DMS79 (cell line): ENCODE data around the gene MCM5.

ENCODE experiments used
- DNase-seq: peaks from one replicate; lab custom pipeline; 2025; lab: John Stamatoyannopoulos, UW

Gene MCM5

DNA sequence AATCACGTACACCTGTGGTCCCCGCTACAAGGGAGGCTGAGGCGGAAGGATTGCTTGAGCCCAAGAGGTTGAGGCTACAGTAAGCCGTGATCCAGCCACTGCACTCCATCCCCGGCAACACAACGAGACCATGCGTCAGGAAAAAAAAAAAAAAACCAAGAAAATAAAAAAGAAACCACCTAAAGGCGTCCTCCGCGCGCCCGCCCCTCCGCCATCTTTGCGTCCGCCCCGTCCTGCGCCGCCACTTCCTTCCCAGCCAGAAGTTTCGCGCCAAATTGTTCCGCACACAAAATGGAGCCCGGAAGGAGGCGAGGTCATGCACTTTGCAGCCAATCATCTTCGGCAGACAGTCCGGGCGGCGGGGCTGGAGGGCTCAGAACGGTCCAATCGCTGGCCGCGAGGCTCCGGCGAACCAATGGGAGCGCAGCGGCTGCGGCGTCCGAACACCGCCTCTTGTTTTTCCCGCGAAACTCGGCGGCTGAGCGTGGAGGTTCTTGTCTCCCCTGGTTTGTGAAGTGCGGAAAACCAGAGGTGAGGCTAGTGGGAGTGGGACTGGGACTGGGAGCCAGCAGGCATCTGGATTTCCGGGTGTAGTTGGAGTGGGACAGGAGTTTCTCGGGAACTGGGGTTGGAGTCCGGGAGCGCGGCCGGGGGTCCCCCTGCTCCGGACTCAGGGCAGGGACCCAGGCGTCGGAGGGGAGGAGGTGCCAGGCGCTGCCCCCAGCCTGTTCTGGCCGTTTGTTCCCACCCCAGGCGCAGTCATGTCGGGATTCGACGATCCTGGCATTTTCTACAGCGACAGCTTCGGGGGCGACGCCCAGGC is at the start of gene MCM5:
Gene MCM5, plus strand, starts transcription at position 463 of the 823 bp plus-strand sequence. Its CDS starts 299 bp downstream, at position 762.
- peak; percentile 86 for DNase-seq

DNA sequence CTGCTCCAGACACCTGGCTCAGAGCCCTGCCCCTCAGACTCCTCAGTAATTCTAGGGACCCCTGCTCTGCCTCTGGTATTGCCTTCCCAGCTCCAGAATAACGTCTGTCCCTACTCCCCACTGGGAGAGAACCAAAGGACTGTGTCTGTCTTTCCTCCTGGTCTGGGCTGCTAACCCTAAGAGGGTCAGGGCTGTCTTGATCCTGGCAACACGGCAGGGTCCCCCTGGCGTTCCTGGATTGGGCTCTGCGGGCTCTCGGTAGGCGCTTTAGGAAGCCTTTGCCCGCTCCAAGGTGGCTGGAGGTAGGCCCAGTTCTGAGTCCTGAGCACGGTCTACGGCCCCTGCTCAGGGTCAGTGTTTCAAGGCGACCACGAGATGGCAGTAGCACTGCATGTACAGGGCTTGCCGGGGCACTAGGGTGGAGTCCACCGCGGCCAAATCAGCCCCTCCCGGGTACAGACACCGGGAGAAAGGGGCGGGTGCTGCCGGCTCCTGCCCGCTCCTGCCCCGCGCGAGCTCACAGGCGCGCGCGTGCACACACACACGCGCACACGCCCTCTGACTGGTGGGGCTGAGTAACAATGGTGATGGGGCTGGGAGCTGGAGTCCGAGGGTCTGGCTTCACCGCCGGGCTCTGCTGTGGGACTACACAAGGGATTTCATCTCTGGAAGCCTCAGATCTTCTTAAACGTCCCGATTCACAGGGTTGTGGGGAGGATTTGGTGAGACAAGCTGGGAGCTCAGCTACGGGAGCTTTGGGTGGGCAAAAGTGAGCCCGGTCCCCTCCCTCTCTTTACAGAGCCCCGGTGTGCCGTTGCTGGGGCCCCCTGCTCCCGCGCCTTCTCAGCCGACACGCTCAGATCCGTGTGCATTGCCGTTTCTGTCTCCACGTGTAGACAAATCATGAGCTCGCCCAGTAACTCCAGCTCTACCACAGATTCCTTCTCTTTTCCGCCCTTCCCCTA is 49.1 kb upstream of the MCM5 start:
- peak; percentile 57 for DNase-seq

DNA sequence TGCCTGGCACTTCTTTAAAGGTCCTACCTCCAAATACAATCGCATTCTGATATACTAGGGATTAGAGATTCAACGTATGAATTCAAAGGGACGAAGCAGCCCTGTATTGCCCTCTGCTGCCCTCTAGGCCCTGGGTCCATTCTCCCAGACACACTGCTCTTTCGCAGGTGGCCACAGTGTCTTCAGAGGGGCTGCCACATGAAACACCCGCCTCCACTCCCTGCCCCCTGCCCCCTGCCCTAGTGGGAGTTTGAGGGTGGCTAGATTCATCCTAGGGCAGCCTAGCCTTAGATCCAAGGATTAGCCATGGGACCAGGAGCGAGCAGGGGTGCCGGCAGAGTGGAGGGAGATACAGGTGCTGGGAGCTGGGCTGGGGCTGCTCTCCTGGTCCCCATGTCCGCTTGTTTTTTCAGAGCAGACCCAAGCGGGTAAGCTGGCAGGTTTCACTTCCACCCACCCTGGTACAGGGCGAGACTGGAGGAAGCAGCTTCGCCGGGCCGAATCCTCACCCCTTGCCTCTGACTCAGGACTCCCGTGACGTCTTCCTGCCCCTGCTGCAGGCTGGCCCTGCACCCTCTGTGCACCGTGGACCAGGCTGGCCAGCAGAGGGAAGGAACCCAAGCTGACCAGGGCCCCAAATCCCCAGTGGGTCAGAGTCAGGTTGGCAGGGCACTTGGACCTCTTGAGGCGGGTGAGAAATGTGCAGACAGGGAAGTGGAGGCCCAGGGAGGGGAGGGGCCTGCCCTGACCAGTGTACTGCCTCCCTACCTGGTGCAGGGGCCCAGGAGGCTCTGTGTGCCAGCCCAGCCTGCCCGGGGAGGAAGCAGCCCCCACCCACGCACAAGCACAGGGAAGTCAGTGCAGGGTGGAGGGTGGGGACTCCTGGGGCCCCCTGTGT is 47.5 kb upstream of the MCM5 start:
- no peak for DNase-seq

DNA sequence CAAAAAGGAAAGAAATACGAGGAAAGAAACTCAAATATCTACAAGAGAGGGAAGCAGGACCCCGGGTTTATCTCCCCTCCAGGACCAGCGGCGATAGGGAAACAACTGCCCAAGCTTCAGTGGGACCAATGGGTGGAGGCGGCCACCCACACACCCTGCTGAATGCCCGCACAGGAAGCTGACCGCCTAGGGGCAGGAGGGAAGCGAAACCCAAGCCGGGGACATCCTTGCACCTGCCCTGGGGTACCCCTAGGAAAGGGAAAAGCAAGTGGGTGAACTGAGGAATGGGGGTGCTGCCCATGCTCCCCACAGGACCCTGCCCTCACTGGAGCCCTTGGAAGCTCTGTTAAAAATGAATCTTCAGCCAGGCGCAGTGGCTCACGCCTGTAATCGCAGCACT is 46.6 kb upstream of the MCM5 start:
- no peak for DNase-seq

DNA sequence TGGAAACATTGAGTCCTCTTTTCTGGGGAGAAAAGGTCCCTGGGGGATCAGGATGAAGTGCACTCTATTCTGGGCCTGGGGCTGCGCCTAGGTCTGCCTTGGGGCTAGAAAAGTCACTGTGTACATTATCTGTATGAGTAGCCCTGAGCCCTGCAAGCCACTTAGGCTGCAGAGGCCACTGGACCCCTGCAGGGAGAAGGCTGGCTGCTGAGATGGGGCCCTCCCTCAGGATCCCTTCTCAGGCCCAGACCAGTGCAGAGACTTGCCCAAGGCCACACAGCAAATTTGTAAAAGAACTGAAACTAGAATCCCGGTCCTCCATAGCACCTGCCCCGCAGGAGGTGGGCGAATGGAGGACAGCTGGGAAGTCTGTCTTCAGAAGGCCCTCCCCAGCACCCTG is 45.9 kb upstream of the MCM5 start:
- DNase-seq, result no peak

DNA sequence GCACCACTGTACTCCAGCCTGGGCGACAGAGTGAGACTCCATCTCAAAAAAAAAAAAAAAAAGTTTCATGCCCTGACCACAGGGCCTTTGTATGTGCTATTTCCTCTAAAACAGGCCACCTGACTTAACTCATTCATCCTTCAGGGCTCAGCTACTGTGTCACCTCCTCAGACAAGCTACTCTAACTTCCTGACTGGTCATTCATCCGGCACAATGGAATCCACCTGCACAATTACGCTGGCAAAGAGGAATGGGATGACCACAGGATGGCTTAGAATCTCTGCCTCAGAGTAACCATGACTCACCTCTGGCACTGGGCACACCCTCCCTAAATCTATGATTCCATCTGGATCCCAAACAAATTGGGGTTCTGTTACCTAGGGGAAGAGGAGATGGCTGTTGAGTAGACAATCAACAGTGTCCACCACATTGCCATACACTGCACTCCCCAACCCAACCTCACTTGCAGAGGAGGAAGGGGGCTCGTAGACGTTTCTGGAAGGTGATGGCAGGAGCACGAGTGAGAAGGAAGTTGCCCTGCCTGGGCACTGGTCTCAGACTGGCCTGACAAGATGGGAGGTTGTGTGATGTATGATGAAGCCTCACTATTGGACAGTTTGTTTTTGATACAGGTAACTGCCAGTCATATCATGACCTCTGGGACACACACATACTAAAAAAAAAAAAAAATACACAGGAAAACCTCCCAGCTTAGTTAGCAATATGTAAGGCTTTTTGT is 41.9 kb upstream of the MCM5 start:
- no peak for DNase-seq

DNA sequence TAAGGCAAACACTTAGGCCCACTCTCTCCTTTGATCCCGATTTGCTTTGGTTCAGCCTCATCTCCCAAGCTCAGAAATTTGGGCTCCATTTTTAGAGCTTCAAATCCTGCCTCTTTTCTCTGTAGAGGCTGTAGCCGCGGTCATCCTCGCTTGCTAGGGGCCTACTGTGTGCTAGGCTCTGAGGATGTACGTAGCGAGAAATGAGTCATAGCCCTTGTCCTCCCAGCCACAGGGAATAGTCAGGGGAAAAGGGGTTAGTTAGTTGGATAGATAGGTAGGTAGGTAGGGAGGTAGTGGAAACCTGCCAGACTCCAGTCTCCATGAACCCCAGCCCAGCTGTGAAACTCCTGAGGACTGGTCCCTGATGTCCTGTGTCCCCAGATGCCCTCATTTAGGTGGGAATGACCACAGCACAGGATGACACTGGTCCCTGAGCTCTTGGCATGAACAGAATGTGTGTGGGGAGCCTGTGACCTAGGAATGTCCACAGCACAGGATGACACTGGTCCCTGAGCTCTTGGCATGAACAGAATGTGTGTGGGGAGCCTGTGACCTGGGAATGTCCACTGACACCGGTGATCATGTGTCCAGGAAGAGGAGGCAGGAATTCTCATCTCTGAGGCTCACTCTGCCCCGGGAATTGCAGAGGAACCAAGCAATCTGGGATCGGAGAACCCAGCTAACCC is 40.4 kb upstream of the MCM5 start:
- DNase-seq, result no peak

DNA sequence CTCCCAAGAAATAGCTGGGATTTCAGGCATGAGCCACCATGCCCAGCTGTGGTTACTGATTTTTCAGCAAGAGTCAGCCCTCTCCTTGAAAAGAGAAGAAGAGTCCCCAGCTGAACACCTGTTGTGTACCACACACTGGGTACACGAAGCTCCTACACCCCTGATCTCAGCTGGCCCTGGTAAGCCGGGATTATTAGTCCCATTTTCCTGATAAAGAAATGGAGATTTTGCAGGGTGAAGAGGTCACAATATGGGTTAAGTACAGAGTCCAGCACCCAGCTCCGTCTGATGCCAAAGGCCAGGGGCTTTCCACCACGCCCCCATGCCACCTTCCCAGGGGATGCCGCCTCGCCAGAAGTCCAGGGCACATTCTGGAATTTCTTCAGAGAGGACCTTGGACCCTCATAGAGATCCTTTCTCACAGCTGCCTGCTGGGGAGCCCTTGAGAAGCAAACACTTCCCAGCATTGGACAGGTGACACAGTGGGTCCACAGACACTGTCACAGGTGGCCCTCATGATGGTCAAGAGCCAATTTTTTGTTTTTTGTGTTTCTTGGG is 38.9 kb upstream of the MCM5 start:
- no peak for DNase-seq

DNA sequence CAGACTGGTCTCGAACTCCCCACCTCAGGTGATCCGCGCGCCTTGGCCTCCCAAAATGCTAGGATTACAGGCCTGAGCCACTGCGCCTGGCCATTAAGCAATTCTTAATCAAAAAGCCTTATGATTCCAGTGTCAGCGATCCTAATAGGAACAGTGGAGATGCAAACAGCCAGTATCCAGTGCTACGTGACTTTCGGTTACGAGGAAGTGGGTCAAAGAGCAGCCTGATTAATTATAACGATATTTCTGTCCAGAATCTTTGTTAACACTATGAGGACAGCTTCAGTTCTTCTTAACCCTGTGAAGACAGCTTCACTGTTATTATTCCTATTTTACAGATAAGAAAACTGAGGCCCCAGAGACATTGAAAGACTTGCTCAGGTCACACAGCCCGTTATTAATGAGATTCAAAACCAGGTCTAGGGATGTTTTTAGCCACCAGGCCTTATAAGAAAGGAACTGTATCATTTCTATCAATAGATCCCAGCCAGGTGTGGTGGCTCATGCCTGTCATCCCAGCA is 36.3 kb upstream of the MCM5 start:
- DNase-seq, result no peak

DNA sequence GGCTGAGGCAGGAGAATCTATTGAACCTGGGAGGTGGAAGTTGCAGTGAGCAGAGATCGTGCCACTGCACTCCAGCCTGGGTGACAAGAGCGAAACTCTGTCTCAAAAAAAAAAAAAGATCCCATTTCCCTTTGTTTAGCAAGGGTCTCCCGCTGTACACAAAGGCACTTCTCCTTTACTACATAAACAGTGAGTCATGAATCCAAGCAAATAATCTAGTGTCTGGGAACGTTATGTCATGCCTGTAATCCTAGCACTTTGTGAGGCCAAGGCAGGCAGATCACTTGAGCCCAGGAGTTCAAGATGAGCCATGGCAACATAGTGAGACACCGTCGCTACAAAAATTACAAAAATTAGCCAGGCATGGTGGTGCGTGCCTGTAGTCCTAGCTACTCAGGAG is 35.7 kb upstream of the MCM5 start:
- peak; percentile 2 for DNase-seq

DNA sequence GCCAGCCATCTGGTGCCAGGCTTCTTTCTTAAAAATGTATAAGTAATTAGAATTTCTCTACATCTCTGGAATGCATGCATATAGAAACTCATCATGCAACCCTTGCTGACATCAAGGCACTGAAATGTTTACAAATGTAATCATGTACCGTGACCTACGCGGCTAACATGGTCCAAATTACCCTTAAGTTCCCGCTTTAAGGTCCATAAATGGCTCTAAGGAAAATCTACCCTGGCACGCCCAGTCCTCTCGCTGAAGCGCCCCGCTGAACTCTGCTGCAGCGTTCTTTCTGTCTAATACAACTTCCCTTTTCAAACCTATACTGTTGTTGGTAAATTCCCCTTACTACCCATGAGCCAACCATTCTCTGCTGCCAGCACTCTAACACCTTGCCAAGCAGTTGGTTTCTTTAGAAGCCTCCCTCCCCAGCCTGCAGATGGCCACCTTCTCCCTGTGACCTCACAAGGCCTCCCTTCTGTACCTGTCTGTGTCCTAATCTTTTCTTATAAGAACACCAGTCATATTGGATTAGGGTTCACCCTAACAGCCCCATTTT is 32.5 kb upstream of the MCM5 start:
- DNase-seq, result no peak

DNA sequence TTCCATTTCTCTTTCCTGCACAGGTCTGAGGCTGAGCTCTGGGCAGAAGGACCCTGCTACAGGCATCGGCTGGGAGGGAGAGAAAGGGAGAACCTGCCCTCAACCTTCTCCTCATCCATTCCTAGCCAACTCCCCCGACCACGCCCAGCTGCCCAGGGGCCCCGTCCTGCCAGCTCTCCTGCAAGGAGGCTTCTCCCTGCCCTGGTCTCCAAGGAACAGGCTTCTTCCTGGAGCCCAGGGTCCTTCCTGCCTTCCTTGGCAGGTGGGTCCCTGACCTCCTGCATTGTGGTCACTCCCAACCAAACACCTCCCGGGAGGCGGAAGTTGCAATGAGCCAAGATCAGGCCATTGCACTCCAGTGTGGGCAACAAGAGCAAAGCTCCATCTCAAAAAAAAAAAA is 31.6 kb upstream of the MCM5 start:
- no peak for DNase-seq

DNA sequence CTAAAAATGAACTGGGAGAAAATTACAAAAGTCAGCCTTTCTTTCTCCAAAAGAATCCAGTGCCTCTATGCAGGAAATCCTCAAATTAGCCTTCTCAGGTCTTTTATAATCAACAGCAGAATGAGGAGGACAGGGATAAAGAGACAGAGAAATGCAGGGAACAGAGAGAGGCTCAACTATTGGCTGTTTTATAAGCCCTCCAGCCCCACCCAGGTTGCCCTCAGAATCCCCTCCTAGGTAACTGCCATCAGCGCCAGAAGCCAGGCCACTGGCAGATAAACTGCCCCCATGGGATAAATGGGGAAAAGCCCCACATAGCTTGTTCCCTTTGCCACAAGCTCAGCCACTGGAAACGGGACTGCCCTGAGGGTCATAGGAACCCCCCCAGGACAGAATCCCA is 29.9 kb upstream of the MCM5 start:
- DNase-seq, result no peak

DNA sequence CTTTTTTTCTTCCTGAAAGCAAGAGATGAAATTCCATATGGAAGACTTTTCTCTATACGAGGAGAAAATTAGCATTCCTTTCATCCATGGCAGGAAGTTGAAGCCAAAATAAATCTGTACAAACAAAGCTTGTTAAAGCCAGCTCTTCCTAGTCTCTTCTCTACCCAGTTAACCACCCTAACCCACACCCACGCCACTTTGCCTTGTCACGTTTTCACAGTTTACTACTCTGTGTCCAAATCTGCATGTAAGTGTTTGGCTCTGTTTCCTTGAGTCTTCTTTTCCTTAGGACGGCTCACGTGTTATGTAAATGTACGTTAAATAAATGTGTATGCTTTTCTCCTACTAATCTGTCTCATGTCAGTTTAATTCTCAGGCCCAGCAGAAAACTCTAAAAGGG is 26.2 kb upstream of the MCM5 start:
- DNase-seq, result no peak

DNA sequence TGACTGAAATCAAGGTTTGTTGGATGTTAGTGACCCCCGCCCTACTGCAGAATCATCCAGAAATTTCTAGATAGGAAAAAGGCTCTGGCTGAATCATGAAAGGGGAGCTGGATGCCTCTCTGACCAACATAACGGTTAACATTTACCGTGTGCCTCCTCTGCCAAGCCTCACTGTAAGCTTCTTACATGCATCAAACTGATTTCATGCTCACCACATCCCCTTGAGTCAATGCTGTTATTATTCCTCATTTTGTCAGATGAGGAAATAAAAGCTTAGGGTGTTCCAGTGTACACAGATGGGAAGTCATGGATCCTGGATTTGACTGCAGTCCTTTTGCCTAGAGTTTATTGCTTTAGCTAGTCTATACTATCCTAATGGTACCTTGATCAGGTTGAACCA is 24.9 kb upstream of the MCM5 start:
- DNase-seq, result no peak

DNA sequence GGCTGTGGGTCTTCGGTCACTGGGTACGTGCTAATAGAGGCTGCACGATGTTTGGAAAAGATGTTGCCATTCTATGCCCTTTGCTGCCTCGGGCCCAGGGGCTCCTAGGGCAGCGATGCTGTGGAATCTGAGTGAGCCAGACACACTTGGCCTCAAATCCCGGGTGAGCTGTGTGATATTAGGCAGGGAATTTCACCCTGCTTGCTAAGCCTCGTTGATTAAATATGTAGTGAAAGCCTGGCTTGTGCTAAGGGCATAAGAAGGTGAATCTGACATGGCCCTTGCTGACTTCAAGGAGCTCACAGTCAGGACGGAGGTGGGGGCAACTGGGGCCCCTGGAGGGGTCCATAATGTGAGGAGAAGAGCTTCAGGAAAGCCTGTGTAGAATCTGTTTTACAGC is 24.4 kb upstream of the MCM5 start:
- no peak for DNase-seq

DNA sequence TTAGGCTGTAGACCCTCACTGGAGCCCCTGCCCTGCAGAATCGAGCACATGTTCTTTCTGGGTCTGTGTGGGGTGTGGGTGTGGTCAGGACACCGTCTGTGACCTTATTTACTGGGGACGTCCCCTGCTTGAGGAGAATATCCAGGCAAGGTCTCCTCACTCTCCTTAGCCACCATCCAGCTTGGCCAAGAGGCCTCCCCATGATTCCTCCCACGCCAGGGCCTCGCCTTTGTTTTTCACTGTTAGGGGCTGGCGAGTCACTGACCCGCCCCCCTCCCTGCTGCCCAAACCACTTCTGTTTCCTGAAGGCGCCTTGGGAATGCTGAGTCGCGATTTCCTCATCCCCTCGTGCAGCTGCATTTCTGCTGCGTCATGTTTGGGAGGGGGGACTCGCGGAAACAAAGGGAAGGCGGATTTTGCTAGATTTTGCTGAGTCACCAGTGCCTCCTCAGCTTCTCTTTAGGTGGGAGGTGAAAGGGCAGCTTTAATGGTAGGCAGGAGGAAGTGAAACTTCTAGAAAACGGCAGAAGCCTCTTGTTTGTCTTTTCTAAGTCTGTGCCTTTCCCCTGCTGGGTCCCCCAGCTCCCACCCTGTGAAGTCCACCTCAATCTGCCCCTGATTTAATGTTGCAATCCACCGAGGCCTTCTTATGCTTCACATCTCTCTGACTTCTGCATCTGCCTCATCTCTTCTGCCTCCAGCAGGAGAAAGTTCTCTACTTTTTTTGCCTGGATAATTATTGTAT is 23.0 kb upstream of the MCM5 start:
- peak; percentile 21 for DNase-seq

DNA sequence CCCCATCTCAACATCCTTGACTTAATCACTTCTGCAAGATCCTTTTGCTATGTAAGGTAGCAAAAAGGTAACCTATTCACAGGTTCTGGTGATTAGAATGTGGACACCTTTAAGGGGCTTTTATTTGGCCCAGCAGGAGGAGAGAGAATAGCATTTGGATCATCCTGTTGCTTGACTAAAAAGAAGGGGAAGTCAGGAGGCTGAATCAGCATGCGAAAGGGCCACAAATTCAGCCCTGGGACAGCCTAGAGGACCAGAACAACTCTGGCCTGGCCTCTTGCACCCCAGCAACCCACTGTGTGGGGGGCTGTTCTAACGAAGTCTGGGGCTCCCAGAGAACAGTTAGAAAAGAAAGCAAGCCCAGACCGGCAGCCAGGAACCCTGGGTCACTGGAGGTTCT is 22.2 kb upstream of the MCM5 start:
- no peak for DNase-seq

DNA sequence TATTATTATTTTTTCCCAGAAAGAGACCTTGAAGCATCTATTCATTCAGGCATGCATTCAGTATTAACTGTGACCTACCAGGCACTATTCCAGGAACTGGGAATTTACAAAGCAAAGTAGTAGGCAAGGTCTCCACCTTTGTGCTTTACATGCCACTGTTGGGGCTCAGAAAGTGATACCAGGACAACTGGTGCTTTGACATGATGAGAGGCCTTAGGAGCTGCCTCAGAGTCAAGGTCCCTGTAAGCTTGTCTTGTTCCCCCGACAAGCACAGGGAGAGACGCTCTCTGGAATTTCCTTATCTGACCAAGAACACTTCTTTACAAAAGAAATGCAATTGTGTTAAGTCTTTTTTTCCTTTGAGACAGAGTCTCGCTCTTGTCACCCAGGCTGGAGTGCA is 21.3 kb upstream of the MCM5 start:
- no peak for DNase-seq
